GM12801 (cell line): ENCODE measurements around the gene EYA4.

Experiments
- CTCF ChIP-seq: IDR thresholded peaks from one replicate; pipeline ENCODE4 v1.5.1; 2011; ENCODE audit warnings: control low read depth; ENCODE audit not compliant: insufficient read length; ENCODE audit errors: extremely low read depth

The EYA4 gene

DNA sequence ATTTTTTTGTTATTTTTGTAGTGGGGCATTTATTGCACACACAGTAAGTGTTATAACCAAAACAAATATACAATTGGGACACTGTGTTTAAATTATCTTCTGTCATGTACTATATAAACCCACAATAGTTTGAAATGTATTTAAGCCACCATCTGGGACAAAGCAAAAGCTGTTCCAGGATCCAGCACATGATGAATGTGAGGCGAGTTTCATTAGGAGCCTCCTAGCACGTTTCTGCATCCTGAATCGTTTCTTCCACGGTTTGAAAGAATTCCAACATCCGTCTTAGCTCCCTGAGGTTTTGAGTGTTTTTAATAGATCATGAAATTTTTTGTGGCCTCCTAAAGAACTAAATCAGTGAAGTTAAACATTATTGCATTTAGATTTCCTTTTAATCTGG is 65.8 kb downstream of the EYA4 start:
- no peak for TF ChIP-seq CTCF

DNA sequence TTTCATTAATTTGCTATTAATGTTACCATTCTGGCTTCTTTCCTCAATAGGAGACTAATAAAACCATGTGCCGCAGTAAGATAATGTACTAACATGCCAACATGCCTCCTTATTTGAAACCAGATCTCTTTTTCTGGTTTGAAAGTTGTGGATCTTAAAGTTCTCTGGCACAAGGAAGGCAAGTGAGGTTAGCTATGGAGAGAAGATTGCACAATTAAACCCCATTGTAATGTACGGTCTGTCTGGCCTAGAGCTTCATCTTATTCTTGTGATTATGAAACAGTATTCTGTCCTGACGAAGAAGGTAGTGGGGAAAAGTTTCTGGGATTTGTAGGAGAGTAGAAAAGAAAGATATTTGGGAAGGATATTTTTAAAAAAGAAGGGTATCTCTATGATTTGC is 68.4 kb downstream of the EYA4 start:
- TF ChIP-seq CTCF: no peak

DNA sequence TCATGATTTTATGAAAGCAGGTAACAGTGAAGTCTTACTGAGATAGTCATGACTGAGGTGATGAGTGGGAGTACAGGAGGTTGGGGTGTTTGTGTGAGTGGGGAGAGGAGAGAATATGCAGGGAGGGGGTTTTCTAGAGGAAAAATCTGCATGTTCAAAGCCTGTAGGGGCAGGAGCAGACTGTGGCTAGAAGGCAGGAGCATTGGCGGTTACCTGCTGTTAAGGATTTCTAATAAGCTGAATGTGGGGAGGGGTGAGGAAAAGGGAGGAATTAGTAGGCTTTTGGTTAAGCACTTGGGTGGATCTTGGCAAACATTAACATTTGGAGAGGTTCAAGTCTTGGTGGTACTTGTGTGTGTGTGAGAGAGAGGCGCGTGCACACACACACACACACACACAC is 70.8 kb downstream of the EYA4 start:
- TF ChIP-seq CTCF: no peak

DNA sequence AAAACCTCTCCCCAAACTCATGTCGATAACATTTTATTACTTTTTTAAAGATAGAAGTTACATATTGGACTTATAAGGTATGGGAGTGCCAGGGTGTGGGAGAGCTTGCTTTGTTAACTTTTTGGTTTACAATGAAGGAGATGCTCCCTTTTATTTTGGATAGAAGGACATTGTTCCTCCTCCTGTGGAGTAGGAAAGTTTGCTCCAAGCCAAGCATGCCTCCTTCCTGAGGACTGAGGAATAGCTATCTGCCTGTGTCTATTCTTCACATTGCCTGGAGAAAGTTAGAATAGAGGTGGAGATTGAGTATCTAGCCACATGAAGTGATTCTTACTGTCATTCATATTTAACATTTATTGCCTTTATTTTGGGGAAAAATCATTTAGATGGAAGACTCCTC is 71.9 kb downstream of the EYA4 start:
- no peak for TF ChIP-seq CTCF

GRCh38 chr6:133314947-133315346 is 73.8 kb downstream of the EYA4 start:
- no peak for TF ChIP-seq CTCF

- no peak for TF ChIP-seq CTCF
Measured at GRCh38 chr6:133315811-133316210, 74.7 kb downstream of the EYA4 start.

DNA sequence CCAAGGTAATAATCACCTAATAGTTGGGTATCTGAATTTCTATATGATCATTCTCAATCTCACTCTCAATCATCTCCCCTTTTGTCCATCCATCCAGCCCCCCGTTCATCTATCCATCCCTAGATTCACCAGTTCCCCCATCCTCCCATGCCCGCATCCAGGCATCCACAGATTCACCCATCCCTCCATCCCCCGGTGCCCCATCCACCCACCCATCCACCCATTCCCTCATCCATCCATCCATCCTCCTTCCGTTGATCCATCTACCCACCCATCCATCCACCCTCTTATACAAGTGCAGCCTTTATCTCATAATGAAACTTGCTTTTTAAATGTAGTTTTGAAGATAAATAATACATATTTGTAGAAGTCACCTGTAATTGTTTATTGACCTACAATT is 76.5 kb downstream of the EYA4 start:
- TF ChIP-seq CTCF: no peak

GRCh38 chr6:133326584-133326983 is 85.4 kb downstream of the EYA4 start:
- TF ChIP-seq CTCF: no peak
